RCC 7860 (cell line): Measurements from ENCODE around the gene RGS5.
A peak's percentile ranks its signal among the peaks of the same experiment; 100 is the strongest.

ENCODE experiments used
- DNase-seq: peaks from one replicate; pipeline ENCODE4 v3.0.0-alpha.2; 2015; ENCODE audit warnings: low spot score
- FAIRE-seq: peaks from 2 replicates; lab custom pipeline; 2012; peaks lifted over from hg19 to GRCh38; lab: Jason Lieb, UNC

The RGS5 gene

DNA sequence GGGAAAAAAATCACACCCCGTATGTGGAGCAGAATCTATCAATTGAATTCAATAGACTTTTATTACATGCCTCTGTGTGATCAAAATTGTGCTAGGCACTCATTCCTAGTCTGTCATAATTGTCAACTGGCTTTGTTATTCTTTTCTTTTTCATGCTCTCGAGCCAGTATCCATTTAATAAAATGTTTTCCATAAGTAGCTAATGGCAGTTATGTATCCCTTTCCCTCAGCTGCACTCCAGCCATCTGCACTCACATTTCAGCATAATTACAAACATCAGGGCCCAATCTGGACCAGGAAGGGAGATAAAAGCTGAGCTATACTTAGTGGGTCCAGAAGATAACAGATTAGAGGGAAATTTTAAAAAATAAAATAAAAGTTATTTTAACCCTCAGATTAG is 15.9 kb downstream of the RGS5 start:
- no peak for FAIRE-seq
- no peak for DNase-seq

DNA sequence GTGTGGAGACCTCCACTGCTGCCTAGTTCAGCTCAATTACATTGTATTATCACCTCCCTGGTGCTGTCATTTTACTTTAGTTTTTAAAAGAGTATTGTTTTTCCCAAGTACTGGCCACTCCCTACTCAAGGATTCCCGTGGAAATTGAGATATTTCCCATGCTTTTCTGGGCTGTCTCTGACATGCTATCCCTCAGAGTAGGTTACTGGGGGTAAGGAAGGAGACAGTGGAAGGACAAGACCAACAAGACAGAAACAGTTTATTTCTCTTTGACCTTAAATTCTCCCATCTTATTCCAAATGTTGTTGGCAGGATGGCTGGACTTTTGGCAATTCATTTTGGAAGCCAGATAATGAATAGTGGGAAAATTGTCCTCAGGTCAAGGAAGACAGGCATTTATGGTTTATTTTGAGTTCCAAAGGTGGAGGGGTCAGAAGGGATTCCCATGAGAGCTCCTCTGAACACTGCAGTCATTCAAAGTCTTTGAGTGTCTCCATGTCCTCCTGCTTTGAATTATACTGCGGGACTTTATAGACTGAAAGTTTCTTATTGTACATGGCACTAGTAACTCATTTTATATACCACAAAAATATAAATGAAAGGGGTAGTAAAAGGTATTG is 20.3 kb downstream of the RGS5 start:
- FAIRE-seq: no peak
- no peak for DNase-seq

GRCh38 chr1:163178628-163179027 is 24.1 kb downstream of the RGS5 start:
- no peak for DNase-seq
- FAIRE-seq: no peak

DNA sequence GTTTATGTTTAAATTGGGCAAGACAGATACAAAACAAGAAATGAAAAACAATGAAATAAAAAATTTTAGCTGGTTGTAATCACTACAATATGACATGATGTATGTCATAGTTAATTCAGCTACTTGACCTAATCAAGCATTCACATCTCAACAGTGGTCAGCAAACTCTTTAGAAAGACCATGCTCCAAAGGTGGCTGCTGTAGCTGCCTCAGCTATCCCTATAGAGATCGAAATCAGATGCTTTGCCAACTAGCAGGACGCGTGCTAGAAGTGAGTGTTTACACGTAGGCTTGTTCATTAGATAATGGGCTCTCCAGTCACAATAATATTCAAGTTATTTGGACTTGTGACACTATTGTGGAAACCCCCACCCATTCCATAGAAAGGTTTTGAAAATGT is 25.9 kb downstream of the RGS5 start:
- DNase-seq (no peak), FAIRE-seq (no peak)

DNA sequence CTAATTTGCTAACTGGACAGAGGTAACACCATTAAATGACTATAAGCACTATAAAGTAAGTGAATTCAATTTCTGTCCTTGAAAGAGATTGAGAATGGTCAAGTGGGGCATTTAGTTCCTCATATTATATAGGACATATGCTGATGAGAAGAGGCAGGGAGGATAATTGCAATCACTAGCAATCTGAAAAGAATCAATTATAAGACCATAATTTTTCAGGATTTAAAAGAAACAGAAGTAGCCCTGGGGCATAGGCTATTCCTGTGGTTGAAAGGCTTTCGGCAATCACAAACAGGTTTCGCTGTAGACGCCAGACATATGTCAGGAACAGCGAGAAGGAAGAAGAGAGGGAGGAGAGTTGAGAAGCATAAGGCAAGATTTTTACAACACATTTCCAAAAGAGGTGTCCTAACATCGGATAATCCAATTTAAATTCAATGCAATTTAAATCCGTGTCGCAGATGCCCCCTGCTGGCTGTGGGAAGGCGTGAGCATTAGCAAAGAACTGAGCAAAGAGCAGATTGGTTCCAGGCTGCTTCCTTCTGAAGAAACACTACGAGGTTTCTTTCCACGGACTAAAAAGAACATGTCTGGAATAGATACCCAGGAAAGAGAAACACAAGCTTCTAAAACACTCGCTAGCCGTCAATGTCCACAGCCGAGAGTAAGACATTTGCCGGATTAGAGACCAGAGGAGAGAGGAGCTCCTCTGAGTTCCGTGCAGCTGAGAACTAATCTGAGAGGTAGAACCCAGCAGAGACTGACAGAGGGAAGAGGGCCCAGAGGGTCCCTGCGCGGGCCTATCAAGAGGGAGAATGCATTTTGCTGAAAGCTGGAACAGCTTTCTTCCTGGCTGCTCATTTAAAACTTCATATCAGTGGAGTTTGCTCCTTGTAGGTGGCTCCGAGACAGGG is 27.9 kb downstream of the RGS5 start:
- FAIRE-seq: peak; percentile 18

GRCh38 chr1:163173121-163173520 is 29.6 kb downstream of the RGS5 start:
- DNase-seq (peak; percentile 44), FAIRE-seq (peak; percentile 91)

More for the DNA sequence above, 27.9 kb downstream of the RGS5 start:
- DNase-seq: peak; percentile 49

DNA sequence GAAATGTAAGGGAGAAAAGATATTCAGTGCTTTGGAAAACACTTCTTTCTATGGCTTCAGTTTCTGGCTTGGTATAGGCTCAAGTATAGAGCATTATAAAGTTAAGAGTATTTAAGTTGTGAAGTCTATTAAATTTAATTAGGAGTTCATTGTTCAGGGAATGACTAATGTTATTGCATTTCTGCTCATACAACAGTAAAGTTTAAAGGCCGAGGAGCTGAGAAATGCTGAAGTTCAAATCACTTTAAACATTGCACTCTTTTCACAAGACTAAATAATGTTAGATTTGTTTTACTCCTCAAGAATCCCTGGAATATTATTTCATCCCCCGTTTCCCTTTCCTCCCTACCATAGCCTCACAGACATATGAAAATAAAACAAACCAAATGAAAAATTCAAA is 30.1 kb downstream of the RGS5 start:
- DNase-seq: no peak
- FAIRE-seq: no peak

GRCh38 chr1:163171826-163172225 is 30.9 kb downstream of the RGS5 start:
- no peak for FAIRE-seq
- no peak for DNase-seq

- FAIRE-seq (peak; percentile 57), DNase-seq (peak; percentile 42)
Measured at GRCh38 chr1:163170975-163171676, 31.6 kb downstream of the RGS5 start.

DNA sequence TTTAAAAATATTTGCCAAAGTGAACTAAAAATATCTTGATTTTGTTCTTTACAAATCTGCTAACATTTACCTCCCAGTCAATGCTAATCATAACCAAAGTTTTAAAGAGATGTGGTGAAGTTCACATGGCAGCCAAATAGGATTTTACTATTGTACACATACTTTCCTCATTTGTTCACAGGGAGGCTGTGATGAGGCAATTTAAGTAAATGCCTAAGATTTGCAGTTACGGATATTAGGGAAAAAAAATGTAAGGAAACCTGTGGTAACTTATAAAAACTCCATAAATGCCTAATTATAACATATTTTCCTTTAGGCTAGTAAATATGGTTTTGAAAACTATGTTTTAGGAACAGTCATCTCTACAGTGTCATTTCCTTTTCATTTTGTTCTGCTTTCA is 32.4 kb downstream of the RGS5 start:
- no peak for FAIRE-seq
- no peak for DNase-seq

GRCh38 chr1:163169553-163169952 is 33.2 kb downstream of the RGS5 start:
- FAIRE-seq: no peak

DNA sequence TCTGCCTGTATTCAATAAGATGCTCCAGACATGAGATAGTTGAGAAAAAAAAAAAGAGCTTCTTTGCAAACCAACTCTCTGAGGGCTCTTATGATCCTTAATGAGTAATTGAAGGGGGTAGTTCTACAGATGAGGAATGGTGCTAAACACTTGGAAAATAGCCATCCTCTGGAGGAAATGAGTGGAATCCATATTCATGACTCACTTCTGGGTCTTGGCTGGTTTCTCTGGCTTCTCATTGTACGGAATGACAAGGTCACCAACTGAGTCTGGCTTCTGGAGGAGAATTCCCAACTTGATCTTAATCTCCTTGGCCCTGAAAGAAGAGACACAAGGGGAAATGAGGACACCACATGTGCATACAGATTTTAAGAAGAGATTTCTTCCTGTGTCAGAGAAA is 34.7 kb downstream of the RGS5 start:
- DNase-seq (peak; percentile 92), FAIRE-seq (peak; percentile 98)

More at GRCh38 chr1:163169553-163169952, 33.2 kb downstream of the RGS5 start:
- no peak for DNase-seq

DNA sequence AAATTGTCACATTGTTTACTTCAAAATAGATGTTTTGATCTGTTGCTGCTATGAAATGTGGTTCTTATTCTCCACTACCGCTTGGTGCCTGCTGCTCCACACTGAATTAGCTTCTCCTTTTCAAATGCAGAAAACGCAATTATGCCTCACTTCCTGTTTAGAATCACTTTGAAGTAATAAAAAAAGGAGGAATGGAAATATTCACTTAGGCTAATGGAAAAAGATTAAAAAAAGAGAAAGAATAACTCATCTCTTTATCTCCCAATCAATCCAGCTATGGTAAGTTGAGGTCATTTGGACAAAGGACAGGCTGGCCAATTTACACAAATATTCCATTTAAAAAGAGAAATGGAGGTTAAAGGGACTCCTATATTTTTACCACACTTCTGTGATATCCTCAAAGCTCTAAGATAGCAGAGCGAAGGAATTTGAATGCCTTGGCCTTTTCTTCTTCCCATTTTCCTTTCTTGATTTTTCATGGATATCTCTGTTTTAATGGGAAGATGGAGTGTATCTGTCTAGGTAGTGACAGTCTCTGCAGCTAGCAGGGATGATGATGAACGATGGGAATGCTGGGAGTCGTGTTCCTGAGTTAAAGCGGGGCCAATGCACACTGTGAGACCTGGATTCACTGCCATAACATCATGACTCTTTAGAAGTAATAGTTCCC is 35.7 kb downstream of the RGS5 start:
- DNase-seq (no peak), FAIRE-seq (no peak)

DNA sequence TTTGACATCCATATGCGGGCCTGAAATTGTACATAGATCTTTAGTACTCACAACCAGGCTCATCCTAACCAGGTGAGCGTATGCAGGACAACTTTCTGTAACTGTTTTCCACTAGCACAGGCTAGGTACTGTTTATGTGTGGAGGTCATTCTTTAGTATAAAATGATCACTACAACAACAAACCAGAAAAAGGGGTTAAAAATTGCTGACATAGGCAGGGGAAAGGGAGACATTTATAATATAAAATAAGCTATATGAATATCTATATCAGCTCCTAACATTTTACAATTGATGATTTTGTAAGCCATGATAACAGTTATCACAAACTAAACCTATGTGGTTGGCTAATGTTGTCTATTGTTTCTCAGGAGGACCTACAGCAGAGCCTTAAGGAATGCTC is 37.6 kb downstream of the RGS5 start:
- FAIRE-seq: no peak
- DNase-seq: no peak

GRCh38 chr1:163163881-163164582 is 38.7 kb downstream of the RGS5 start:
- DNase-seq (peak; percentile 91), FAIRE-seq (peak; percentile 95)

GRCh38 chr1:163163163-163163562 is 39.6 kb downstream of the RGS5 start:
- FAIRE-seq: no peak
- no peak for DNase-seq

GRCh38 chr1:163162381-163162914 is 40.3 kb downstream of the RGS5 start:
- FAIRE-seq (no peak), DNase-seq (no peak)

DNA sequence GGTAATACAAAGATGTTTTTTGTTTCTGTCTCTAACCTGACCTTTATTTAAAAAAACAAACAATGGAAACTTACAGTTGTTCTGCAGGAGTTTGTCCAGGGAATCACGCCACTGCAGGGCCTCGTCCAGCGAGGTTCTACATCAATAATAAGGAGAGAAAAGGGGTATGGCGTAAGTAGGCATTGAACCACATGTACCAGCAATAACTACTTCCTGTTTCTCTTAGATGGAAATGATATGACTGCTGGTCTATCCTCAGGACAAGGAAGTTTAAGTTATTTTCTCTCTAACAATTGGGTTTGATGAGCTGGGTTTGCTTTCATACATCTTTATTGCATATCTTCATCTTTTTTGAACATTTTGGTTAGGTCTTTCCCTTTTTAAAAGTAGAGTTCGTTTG is 40.9 kb downstream of the RGS5 start:
- FAIRE-seq: no peak
- DNase-seq: no peak

DNA sequence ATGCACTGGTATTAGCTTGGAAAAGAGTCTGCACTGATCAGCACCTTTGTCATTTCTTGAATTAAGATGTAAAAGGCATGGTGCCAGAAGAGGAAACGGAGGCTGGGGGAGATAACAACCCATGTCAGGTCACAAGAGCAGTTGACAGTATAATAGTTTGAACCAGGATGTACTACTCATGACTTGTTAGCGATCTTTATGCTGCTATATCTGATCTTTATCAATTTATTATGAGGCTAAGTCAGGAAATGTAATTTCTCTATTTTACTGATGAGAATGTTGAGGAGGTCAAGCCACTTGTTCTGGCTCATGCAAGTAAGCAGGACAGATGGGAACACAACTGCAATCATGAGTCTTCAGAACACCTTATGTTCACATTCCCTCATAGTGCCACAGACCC is 41.4 kb downstream of the RGS5 start:
- FAIRE-seq (no peak), DNase-seq (no peak)

- DNase-seq (no peak), FAIRE-seq (no peak)
Measured at GRCh38 chr1:163155606-163156005, 47.1 kb downstream of the RGS5 start.
